ENCODE results near the gene C19orf85.

Gene C19orf85

DNA sequence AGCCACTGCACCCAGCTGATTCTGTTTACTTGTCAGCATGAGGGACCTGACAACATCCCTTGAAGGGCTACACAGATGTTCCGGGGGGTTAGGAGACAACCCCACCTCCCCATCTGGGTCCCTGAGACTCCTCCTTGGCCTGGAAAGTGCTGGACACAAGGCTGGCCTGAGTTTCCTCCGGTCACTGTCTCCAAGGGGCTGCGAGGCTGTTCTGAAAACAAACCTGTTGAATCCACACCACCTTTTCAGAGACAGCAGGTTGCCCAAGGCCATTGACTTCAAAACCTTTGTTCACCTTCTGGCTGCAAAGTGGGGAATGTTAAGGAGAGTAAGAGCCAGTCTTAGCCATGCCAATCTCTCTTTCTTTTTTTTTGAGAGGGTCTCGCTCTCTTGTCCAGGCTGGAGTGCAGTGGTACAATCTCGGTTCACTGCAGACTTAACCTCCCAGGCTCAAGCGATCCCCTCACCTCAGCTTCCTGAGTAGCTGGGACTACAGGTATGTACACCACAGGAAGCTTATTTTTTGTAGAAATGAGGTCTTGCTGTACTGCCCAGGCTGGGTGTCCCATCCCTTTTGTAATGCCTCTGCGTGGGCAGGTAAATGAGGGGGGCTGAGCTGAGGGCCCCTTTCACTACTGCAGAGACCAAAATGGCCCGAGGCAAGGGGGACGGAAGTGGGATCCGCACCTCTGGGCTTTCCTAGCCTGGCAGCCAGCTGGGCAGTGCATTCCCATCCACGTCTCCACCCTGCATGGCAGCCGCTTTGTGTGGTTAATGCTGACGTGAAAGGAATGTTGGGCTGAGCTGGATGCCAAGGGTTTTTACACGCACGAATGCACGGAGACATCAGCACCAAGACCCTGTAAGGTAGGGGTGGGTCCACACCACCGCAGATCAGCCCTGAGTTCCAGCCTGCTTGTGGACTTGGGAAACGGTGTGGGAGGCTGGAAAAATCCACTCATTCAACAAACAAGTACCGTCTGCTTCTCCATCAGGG, 10.0 kb upstream of the C19orf85 start:
- DNase-seq, result no peak

DNA sequence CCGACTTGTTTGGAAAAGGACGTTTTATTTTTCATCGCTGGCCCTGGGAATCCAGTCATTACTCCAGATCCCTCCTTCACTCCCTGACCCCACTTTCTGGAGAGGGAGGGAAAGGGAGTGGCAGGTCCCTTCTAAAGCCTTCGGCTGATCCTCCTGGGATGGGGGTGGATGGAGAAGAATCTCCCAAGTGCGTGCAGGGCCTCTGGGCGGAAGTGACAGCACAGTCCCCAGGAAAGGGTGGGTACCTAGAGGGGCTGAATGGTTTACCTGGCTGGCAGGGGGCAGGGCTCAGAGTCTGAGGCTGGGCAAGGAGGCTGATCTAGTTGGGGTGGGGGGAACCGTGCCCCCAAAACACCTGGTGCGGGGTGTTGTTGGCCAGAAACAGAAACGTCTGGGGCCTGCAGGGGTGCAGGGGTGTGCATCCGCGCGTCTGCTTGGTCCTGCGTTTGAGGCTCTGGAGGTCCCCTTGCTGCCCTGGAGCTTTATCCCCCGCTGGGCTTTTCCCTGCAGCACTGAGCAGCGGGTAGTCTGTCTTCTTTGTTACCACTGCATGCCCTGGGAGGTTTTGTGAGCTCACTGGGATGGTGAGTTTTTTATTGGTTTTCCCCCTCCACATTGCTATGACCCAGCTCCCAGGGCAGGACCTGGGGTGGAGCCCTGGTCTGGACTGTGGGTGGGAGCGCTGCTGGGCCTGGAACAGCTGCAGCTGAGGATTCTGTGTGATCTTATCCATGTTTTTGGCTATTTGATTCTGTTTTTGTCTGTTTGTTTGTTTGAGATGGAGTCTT, 8.9 kb upstream of the C19orf85 start:
- DNase-seq, result no peak

DNA sequence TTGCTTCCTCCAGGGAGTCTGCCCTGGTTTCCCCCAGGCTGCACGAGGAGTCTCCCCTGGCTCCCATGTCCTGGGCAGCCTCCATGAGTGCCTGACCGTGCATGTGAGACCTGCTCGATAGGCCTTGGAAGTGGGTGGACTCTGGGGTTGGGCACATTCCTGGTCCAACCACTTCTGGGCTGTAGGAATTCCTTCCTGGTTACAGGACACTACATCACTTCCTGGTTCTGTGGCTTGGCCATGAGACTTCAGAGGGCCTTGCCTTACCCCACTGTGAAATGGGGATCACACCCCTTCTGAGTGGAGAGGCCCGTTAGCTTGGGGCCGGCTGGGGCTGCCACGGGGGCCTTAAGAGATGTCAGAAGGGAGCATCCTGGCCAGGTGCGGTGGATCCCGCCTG, 7.9 kb upstream of the C19orf85 start:
- no peak for DNase-seq

DNA sequence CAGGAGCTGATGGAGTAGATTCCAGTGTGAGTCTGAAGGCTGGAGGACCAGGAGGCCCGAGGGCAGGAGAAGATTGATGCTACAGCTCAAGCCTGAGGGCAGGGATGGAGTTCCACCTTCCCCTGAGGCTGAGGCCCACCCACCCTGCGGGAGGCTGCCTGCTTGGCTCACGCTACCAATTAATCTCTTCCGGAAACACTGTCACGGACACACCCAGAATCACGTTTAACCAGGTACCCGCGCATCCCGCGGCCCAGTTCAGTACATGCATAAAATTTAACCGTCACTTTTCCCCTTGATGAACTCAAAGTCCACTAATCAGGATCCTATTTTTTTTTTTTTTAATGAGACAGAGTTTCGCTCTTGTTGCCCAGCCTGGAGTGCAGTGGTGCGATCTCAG, 6.7 kb upstream of the C19orf85 start:
- DNase-seq, result no peak

DNA sequence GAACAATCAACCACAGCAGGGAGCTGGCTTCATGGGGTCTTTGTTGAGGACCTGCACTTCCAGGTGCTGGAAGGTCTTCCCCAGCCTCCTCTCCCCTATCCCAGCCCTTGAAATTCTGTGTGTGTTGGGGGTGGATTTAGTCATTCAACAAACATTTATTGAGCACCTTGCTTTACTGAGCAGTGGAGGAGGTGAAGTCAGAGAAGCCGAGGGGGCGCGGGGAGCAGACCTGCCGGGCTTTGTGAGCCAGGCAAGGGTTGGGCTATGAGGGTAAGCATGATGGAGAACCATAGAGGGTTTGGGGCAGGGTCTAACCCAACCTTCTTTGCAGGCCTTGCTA, 3.5 kb upstream of the C19orf85 start:
- DNase-seq, result no peak

DNA sequence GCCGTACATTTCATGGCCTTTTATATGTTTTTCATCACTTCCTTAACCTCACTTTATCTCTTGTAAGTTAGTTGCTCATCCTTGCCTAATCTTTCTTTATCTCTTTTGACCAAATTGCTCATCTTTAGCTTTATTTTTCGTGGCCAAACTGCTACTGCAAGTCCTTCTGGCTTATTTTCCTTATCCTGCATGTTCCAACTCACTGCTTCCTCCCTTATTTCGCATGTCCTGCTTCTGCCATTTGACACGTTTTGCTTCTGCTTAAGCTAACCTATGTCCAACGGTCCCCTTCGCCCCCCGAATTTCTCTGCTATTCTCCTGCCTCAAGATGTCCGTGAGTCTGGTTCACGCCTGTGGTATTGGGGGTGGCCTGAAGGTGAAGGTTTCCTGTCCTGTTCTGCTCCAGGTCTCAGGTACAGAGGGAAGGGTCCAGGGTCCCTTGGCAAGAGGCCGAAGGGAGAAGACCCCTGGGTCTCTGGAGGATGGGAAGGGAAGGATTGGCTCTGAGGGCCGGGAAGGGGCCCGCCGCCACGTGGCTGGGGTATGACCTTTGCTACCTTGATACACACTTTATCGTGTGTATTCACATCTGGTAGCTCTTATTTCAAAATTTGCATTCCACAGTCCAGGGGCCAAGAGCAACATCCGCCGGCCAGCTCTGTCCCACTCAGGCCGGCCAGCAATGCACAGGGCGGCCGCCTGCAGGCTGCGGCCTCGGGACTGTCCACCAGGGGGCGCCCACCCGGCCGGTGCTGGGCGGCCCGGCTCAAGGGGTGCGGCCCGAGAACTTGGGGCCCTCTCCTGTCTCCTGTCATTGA, 2.9 kb upstream of the C19orf85 start:
- no peak for DNase-seq

DNA sequence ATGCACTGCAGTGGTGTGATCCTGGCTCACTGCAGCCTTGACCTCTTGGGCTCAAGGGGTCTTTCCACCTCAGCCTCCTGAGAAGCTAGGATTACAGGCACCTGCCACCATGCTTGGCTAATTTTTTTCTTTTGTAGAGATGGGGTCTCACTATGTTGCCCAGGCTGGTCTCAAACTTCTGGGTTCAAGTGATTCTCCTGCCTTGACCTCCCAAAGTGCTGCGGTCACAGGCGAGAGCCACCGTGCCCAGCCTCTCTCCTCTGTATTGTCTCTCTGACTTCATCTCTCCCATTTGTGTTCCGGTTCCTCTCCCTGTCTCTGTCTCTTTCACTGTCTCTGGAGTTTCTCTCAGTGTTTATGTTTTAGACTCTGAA, 1.7 kb upstream of the C19orf85 start:
- DNase-seq, result no peak

DNA sequence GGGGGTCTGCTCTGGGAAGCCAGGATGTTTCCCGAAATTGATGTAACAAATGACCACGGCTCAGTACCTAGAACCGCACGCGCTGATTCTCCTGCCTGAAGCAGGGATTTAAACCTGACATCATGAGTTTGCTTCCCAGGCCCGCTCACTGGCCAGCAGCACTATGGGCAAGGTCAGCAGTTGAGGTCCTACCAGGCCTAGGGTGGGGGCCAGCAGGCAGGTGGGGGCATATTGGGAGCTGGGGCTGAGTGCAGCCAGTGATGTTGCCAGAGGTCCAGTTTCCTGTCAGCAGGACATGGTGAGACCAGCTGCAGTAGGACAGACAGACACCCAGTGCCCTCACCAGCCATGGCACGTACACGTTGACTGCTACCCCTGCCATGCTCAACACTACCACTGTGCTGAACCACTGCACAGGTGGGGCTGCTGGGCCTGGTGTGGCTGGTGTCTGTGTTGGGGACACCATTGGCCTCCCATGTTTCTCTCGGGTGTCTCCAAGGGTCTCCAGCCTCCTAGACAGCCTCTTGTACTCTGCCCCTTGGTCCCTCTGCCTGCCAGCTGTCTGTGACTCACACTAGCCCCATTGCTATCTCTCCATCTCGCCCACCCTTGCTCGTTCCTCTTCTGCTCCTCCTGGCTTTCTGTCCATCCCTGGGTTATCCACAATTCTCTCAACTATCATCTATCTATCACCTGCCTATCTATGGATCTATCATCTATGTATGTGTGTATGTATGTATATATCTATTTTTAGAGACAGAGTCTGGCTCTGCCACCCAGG, 1.1 kb upstream of the C19orf85 start:
- DNase-seq, result no peak

DNA sequence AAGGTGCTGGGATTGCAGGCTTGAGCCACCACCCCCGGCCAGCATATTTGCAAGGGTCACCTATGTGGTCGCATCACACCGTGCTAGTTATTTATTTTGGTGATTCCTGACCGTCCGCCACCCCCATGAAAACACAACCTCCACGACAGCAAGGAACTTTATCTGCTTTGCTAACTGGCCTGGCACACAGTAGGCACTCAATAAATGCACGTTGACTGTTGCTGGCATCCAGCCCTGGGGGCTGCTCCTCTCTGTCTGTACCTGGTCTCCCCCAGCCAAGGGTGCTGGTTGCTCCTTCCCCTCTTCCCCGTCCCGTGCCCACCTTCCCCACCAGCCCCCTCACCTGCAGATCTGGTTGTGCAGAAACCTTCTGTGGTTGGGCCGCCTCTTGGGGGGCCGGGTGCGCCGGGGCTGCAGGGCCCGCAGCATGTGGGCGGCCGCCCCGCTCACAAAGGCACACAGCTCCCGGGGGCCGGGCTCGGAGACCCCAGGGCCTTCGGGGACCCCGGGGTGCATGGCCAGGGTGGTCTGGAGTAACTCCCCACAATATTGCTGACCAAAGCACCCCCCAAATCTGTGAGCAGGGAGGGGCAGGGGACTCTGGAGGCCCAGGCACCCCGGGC, 401 bp downstream of the C19orf85 start:
- DNase-seq, result no peak

DNA sequence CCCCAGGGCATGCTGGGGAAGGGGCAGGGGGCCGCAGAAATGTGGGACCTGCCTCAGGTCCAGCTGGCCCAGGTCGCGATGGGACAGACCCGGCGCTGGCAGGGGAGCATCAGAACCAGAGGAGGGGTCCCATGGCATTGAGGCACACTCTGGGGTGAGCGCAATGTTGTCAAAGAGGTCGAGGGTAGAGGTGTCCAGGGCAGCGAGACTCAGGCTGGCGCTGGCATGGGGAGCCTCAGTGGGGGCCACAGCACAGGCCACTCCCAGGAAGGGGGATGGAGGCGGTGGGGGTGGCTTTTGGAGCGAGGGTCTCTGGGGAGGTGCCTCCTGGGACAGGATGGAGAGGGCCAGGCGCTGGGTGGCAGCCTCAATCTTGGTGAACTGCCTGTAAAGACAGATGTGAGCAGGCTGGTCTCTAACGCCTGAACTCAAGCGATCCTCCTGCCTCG, 944 bp downstream of the C19orf85 start:
- no peak for DNase-seq

DNA sequence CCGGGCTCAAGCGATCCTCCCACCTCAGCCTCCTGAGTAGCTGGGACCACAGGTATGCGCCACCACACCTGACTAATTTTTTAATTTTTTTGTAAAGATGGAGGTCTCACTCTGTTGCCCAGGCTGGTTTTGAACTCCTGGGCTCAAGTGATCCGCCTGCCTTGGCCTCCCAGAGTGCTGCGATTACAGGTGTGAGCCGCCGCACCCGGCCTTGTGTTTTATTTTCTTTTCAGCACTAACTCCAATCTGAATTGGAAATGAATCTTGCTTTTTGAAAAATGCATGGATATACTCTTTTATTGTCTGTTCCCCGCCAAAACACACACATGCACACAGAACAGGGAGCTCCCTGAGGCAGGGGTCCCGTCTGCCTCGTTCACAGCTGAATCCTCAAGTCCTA, 1.8 kb downstream of the C19orf85 start:
- no peak for DNase-seq

DNA sequence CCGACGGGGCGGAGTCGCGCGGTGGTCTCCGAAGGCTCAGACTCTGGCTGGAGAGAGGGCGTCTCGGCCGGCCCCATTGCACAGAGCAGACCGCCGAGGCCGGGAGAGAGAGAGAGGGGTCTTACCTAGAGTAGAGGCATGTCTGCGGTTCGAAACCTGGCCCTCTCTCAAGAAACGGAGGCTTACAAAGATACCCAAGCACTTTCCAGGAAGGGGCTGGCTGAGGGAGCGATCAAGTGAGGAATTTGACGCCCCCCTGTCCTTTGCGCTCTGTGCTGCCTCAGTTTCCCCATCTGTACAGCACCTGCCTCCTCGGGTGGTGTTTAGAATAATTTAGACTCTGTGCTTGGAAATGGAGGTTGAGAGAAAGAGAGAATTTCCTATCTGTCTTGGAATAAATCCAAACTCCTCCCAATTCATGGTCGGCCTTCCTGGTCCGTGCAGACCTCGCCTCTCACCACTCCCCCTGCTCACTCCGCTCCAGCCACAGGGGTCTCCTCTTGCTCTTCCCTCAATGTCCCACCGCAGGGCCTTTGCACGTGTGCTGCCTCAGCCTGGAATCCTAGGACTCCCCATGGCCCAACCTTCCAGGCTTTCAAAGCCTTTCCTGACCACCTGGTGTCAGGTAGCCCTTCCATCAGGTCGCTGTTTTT, 2.5 kb downstream of the C19orf85 start:
- no peak for DNase-seq

DNA sequence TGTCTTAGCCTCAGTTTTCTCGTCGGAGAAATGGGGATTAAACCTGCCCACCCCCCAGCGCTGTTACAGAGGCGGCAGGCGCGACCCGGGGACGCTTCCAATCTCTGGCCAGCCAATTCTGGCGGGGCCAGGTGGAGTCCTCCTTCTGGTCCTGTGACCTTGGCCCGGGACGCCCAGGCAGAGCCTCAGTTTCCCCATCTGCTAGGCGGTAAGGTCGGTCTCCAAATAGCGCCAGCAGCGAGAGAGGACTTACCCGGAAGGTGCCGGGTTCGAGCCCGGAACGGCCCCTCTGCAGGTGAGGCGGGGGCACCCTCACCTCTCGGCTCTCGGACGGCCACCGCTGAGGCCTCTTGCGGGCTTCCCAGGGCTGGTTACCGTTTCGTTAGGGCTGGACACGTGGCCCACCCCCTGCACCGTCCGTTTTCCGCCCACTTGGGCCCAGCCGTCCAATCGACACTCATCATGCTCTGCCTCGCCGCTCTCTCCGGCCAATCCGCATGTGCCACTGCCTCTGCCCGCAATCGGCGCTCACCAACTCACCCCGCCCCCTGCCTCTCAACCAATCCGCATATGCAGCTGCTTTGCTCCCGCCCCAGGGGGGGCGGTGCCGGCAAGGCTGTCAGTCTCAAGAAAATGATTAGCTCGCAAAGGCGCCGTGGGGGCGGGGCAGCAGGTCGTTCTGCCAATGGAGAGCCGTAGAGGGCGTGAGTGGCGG, 3.1 kb downstream of the C19orf85 start, which contains the start of gene ISOC2:
TSS of gene ISOC2 (minus strand) at position 384 of the 715 bp plus-strand sequence. CDS start 5,156 bp downstream, outside the sequence.
- peak; percentile 80 to 93 for DNase-seq

DNA sequence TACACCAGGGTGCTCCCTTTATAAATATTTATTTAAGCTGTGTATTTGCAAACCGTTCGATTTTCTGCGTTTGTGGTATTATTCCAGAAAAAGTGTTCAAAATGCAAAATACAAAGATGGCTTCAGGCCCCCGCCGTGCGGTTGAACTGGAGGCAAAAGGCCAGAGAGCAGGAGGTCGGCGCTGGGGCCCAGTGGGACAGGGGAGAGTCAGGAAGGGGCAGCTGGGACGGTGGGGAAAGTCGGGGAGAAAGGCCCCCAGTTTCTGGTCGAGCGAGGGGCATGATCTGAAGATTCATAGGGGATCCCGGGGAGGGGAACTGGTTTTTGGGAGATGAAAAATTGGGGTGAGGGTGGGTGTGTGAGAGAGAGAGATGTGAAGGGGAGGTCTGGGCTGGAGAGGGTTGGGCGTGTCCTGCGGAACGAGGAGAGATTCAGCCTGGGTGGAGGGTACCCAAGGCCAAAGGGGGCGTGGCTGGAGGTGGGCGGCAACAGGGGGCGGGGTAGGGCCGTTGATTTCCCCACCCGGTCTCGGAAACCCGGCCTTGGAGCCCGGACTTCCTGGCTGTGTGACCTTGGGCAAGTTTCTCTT, 3.8 kb downstream of the C19orf85 start:
- no peak for DNase-seq

DNA sequence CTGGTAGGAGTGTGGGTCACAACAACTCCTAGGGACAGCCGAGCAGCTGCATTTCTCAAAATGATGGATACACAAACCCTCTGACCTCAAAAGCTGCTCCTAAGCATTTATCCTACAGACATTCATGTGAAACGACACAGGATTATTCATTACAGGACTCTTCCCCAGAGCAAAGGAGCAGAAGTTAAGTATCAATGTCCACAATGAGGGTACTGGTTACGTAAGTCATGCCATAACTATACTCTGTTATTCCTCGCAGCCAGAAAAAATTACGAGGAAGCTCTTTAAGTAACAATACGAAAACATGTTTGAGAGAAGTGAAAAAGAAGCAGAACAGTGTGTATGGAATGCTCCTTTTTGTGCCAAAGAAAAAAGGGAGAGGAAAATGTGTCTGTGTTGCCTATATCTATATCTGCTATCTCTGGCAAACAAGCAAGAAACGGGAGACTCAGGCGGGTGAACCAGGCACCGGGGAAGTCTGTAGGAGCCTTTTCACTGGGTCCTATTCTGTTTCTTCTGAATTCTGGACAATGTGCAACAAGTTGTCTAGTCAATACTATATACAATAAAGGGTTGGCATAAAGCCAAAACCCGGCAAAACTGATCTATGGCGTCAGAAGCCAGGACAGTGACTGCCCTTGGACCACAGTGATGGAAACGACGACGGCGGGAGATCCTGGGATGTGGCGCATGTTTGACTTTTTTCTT, 4.4 kb downstream of the C19orf85 start:
- DNase-seq, result no peak

DNA sequence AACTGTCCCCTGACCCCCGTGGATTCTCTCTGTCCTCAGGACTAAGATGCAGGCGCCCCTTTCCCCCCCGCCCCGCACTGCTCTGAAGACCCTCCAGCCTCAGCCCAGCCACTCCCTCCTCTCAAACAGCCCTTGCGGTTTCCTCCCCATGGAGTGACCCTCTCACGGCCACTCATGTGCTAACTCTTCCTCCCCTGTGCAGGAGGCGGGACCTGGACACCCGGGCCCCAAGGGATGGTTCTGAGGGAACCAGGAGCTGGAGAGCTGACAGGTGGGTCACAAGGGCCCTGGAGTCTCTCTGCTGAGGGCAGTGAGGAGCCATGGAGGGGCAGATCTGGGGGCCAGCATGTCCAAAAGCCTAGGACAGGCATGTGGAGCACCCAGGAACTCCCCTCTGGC, 5.0 kb downstream of the C19orf85 start:
- DNase-seq, result peak in 1 of 2 experiments; percentile 56

DNA sequence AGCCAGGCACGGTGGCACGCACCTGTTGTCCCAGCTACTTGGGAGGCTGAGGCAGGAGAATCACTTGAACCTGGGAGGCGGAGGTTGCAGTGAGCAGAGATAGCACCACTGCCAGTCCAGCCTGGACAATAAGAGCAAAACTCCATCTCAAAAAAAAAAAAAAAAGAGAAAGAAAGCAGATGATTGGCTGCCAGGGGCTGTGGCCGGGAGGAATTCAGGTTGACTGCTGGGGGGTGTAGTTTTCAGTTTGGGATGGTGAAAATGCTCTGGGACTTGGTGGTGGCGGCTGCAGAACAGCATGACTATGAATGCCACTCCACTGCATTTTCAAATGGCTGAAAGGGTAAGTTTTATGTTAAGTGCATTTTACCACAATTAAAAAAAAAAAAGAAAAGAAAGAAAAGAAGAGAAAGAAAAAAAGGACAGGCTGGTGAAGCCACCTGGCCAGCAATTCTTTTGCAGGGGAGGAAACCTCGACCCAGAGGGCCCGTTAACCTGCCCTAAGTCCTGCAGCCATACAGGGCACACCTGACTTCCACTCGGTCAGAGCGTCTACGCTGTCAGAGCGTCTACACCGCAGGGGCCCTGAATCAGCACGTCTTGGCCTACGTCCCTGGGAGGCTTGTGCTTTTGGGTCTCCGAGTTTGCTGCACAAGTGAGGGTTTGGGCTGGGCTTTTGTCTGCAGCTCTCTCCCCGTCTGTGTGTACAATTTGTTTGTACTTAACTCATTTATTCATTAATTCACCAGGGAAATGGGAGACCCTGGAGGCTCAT, 6.7 kb downstream of the C19orf85 start:
- no peak for DNase-seq

DNA sequence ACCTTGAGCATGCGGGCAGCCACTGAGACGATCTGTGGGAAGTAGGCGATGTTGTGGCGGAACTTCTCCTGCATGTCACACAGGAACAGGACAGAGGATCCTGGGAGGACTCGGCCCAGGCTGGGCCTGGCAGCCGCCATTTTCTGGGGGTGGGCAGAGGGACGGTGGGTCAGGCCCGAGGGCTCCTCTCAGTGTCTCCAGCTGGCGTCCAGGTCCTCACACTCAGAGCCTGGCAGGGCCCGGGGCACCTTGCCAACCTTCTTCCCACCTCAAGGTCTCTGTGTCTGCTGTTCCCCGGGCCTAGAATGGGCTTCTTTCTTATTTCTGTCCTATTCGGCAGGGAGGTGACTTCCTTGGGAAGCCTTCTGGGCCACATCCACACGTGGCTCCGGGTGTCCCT, 8.2 kb downstream of the C19orf85 start:
- DNase-seq, result no peak

Data from NCI-H524 (cell line).